ENCODE data around the gene SKP1.

The SKP1 gene

GRCh38 chr5:134130239-134130945 is 46.4 kb downstream of the SKP1 start:
- no peak for DNase-seq

GRCh38 chr5:134129411-134130238 is 47.1 kb downstream of the SKP1 start:
- no peak for DNase-seq

DNA sequence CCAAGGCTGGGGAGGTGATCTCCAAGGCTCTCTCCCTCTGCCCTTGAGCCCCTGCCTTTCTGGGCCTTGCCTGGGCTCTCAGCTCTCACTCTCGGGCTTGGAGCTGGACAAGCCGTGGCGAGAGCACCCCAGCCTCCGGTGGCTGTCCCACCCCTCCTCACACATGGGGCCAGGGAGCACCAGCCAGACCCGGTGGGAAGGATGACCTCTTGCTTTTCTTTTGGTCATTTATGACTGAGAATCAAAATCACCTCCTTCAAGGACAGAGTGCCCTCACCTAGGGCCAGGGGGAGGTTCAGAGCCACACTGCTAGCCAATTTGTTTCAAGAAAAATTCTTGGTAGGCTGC is 48.1 kb downstream of the SKP1 start:
- DNase-seq, result no peak

DNA sequence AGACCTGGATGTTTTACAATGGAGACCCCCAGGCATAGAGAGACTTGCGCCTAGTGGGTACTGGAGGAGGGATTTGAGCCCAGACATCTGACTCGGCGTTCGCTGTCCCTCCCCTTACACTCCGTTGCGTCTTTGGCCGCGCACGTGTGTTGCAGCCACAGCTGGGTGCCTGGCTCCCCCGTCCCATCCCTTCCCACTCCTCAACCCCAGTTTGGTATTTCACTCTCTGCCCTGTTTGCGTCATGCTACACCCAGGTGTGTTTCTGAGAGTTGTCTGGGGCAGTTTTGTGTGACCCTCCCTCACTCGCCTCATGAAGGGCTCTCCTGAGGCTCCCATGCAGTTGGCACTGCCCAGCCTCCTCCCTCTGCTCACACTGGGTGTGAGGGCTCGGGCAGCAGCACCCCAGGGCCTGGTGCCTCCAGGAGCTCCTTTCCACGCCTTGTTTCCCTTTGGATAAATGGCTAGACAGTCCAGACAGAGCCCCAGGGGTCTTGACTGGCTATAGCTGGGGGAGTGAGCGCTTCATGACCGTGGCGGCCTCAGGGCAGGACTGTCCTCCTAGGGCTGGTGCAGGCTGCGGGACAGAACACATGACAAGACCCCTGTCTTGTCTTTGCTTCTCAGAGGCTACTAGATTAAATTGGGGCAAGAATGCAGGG is 48.6 kb downstream of the SKP1 start:
- no peak for DNase-seq

- DNase-seq, result peak in 3 of 51 donors; percentile 18 to 24 (median 19)
Observed at GRCh38 chr5:134127376-134127861, 49.3 kb downstream of the SKP1 start.

DNA sequence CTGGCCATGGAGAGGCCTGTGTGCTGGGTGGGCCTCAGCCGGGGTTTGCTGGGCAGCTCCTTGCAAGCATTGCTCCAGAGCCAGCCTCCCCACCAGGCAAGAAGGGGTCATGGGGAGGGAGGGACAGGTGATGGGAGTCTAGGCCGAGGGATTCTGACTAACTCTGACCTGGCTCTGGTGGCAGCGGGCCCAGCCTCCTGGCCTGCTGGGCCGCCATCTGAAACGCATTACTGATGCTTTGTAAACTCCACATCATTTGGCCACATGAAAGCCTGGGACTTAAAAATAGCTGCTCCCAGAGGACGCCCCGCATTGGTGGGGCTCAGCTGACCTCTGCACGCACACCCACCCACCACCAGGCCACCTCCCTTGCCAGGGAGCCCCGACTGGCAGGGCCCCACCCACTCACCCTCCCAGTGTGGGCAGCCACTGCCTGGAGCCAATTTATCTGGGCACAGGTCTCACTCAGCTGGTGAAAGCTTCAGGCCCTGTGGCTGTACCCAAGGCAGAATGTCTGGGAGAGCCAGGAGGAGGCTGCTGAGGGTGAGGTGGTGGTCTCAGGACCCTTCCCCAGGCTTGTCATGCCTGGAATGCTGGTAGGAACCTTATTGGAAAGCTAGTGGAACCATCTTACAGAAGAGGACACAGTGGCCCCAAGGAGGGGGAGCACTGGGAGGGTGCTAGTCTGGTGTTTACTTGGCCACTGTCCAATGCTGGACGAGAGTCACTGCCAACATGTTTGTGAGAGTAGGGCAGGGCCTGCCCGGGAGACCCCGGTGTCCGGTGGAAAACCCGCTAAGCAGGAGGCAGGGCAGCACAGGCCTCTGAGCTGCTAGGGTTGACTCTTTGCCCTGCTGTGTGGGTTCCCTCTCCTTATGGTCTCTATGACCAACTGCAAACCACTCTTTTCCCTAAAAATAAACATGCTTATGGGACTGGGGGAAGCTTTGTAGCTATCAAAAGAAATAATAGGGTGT is 51.4 kb downstream of the SKP1 start:
- peak in 29 of 51 donors; percentile 13 to 68 (median 40) for DNase-seq

DNA sequence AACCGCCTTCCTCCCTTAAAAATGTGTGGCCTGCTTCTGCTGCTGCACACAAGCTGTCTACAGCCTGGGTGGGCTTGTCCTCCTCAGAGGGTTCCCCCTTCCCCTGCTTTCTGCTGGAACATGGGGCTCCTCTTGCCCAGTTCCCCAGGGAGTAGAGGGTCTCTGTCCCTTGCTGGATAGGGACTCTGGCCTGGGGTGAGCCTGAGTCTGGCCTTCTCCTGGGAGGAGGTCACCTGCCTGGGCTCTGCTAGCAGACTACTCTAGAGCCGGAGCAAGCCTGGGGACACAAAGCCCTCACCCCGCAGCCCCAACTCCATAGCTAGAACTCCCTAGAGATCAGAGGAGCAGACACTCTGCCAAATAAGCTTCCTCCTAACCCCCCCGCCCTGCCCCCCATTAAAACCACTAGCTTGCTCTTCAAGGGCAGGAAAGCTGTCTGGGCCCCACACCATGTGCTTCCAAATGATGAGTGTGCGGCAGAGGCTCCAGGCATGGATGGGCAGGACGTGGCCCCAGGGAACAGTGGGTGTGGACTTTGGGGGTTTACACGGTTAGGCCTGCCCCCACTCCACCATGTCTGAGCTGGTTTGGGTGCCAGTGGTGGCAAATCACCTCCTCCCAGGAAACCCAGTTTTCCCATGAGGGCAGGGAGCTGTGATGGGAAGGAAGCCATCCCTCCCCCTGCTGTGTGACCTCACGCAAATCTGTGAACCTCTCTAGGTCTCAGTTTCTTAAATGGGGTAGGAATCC is 52.3 kb downstream of the SKP1 start:
- no peak for DNase-seq

DNA sequence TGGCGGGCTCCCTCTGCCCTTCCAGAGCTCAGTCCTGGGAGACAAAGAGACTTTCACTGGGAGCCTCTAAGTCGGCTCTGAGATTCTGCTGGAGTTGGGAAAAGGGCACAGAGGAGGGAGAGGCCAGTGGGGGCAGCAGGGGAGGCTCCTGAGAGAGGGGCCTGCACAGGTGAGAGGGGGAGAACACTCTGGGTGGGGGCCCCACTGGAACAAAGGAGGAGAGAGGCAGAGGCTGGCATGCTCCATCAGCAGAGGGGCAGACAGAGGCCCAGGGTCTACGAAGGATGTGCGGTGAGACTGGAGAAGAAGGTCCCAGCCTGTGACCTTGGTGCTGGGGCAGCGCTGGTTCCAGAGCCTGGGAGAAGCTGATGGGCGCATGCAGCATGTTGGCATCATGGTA is 53.4 kb downstream of the SKP1 start:
- DNase-seq, result no peak

GRCh38 chr5:134122530-134122929 is 54.2 kb downstream of the SKP1 start:
- DNase-seq, result no peak

DNA sequence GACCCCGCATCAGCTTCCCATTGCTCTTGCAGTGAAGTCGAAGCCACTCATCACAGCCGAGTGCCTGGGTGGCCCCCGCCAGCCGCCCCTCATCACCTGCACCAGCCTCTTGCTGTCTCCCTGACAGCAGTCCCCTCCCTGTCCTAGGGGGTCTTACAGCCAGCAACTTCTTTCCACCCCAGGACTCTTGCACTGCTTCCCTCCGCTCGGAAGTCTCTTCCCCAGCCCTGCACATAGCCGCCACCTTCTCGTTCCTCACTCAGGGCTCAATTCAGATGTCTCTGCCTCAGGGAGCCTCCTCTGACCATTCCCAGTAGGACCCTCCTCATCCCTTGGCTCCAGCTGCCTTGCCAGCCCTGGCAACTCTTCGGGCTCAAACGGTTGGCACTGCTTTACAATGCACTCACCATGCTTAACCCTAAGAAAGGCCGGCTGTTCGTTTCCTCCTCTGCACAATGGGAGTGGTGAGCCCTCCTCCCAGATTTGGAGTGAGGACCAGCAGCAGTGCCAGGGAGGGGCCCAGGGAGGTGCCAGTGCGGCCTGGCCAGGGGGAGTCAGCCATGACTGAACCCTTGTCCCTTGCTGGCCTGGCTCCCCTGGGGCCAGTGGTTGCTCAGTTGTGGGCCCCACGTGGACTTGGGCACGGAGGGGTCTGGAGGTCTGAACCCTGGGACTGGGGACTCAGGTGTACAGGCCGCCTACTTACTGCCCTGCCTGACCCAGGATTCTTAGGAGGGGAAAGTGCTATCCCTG is 56.2 kb downstream of the SKP1 start:
- DNase-seq, result no peak

GRCh38 chr5:134119720-134120119 is 57.0 kb downstream of the SKP1 start:
- DNase-seq, result no peak

DNA sequence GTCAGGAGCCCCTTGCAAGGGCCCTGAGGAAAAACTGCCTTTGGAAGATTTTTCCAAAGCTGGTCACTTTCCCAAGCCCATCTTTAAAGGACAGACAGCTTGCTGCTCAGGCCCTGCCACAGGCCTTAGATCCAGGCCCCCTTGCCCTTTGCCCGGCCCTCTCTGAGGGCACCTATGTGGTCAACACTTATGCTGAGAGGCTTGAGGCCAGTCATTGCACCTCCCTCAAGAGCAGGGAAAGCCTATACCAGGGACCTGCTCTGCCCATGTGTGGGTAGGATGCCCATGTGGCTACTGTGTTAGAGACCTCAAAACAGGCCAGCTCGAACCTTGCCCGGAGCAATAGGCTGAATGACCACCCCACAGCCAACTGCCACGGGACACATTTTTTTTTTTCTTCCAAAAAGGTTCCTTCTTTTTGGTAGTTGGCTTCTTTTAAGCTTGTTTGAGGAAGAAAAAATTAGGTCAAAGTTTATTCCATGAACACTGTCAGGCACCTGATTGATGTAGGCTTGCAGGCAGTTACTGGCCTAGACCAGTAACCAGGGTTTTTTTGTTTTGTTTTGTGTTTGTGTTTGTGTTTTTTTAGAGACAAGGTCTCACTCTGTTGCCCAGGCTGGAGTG is 58.4 kb downstream of the SKP1 start:
- DNase-seq, result no peak

GRCh38 chr5:134116789-134117761 is 59.7 kb downstream of the SKP1 start:
- DNase-seq, result no peak

DNA sequence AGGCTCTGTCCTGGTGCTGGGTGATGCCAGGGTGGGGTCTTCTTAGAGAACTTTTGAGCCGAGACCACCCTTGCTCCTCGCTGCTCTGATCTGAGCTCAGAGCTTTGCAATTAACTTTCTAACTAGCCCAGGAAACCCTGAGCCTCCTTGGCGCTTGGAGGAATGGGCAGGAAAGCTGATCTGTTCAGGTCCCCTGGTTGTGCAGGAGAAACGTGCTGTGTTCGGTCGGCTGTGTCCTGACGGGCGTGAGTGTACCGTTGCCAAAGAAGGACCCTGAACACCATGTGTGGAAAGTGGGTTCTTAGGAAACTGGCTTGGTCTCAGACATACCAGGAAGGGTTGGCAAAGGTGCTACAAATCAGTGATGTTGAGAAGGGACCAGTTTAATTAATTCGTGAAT is 60.5 kb downstream of the SKP1 start:
- no peak for DNase-seq

- no peak for DNase-seq
Observed at GRCh38 chr5:134115806-134116175, 61.0 kb downstream of the SKP1 start.

- DNase-seq, result no peak
Observed at GRCh38 chr5:134114886-134115805, 61.6 kb downstream of the SKP1 start.

Data from hypothalamus (tissue), 51 donors.